CD14-positive monocyte (primary cell): ENCODE data around the gene TSEN15. TPM values are rescaled to one million over a fixed set of nuclear protein-coding genes. Genes with fewer than 3 reads are reported as not detected.

Source experiments
- DNase-seq, 3 donors: peaks; one replicate each; pipeline ENCODE4 v3.0.0-alpha.2; 2011 to 2022
- H2AFZ ChIP-seq: 2 replicates; pipeline ENCODE4 v1.6.0; 2012; ENCODE audit warnings: mild to moderate bottlenecking, low read depth, low read length, inconsistent platforms; ENCODE audit not compliant: insufficient read depth, poor library complexity, severe bottlenecking
- H3K27ac ChIP-seq, 2 donors: 1 replicate in 1 of 2; 2 replicates in 1 of 2; pipeline ENCODE4 v1.5.1; 2012 to 2013; ENCODE audit warnings: low read length in 2 of 2, control low read depth in 1 of 2, inconsistent platforms in 1 of 2, low read depth in 1 of 2, mild to moderate bottlenecking in 1 of 2
- H3K27me3 ChIP-seq, 2 donors: one replicate each; pipeline versions ENCODE4 v1.6.0 to v1.6.1; 2011 to 2013; ENCODE audit warnings: low read length in 2 of 2; ENCODE audit not compliant: control insufficient read depth in 2 of 2, insufficient read depth in 2 of 2
- H3K36me3 ChIP-seq, 2 donors: replicated peaks in 1 of 2; 1 replicate in 1 of 2; 2 replicates in 1 of 2; pipeline versions ENCODE4 v1.5.1 to v1.6.1; 2012 to 2013; ENCODE audit warnings: low read length in 2 of 2, control low read depth in 1 of 2, inconsistent platforms in 1 of 2, mild to moderate bottlenecking in 1 of 2; ENCODE audit not compliant: insufficient read depth in 2 of 2, control insufficient read depth in 1 of 2
- H3K4me1 ChIP-seq, 2 donors: 1 replicate in 1 of 2; 2 replicates in 1 of 2; pipeline versions ENCODE4 v1.5.1 to v1.6.1; 2012 to 2013; ENCODE audit warnings: low read length in 2 of 2, control low read depth in 1 of 2, inconsistent platforms in 1 of 2, mild to moderate bottlenecking in 1 of 2, moderate library complexity in 1 of 2; ENCODE audit not compliant: insufficient read depth in 2 of 2, control insufficient read depth in 1 of 2
- H3K4me2 ChIP-seq: replicated peaks from 2 replicates; pipeline ENCODE3; 2012; ENCODE audit warnings: low read length, moderate library complexity, mild to moderate bottlenecking; ENCODE audit not compliant: poor library complexity, severe bottlenecking; ENCODE audit errors: extremely low read depth
- H3K4me3 ChIP-seq, 3 experiments: fragments of 200-600 bp in 1 of 3; sonication (generic) in 1 of 3; replicated peaks in 1 of 3; 1 replicate in 2 of 3; 2 replicates in 1 of 3; pipeline ENCODE4 v1.5.1; 2011 to 2013; ENCODE audit warnings: low read length in 3 of 3, mild to moderate bottlenecking in 3 of 3, control low read depth in 2 of 3, low read depth in 2 of 3, inconsistent platforms in 1 of 3, moderate library complexity in 1 of 3
- H3K79me2 ChIP-seq: 2 replicates; pipeline ENCODE4 v1.6.0; 2012; ENCODE audit warnings: mild to moderate bottlenecking, control low read depth, inconsistent platforms, low read length, moderate library complexity; ENCODE audit not compliant: insufficient read depth
- H3K9ac ChIP-seq: 2 replicates; pipeline ENCODE4 v1.6.0; 2017; ENCODE audit warnings: low read length, mild to moderate bottlenecking; ENCODE audit not compliant: insufficient read depth, poor library complexity, severe bottlenecking
- H3K9me3 ChIP-seq, 2 donors: replicated peaks in 1 of 2; 1 replicate in 1 of 2; 2 replicates in 1 of 2; pipeline versions ENCODE4 v1.5.1 to v1.6.1; 2012 to 2013; ENCODE audit warnings: low read length in 2 of 2, control low read depth in 1 of 2; ENCODE audit not compliant: control insufficient read depth in 1 of 2, insufficient read depth in 1 of 2
- H4K20me1 ChIP-seq: 2 replicates; pipeline ENCODE4 v1.6.0; 2012; ENCODE audit warnings: mild to moderate bottlenecking, low read length, control low read depth, moderate library complexity; ENCODE audit not compliant: insufficient read depth
- H3K27ac Mint-ChIP-seq, 7 donors: one replicate each; pipeline ENCODE4 v1.8.0; 2020; ENCODE audit warnings: mild to moderate bottlenecking in 7 of 7, mixed read lengths in 7 of 7, moderate library complexity in 6 of 7, inconsistent platforms in 2 of 7
- H3K27me3 Mint-ChIP-seq, 3 donors: one replicate each; pipeline ENCODE4 v1.8.0; 2021 to 2022; ENCODE audit warnings: low read depth in 3 of 3, mild to moderate bottlenecking in 3 of 3, mixed read lengths in 3 of 3, moderate library complexity in 3 of 3, inconsistent platforms in 1 of 3
- H3K36me3 Mint-ChIP-seq, 2 donors: one replicate each; pipeline ENCODE4 v1.8.0; 2020; ENCODE audit warnings: mixed read lengths in 2 of 2, inconsistent platforms in 1 of 2, mild to moderate bottlenecking in 1 of 2
- H3K4me1 Mint-ChIP-seq: one replicate; pipeline ENCODE4 v1.8.0; 2020; ENCODE audit warnings: mild to moderate bottlenecking, mixed read lengths
- H3K4me3 Mint-ChIP-seq, 2 donors: one replicate each; pipeline ENCODE4 v1.8.0; 2020; ENCODE audit warnings: mild to moderate bottlenecking in 2 of 2, mixed read lengths in 2 of 2, moderate library complexity in 1 of 2
- H3K9me3 Mint-ChIP-seq, 7 donors: one replicate each; pipeline ENCODE4 v1.8.0; 2020 to 2022; ENCODE audit warnings: mixed read lengths in 7 of 7, mild to moderate bottlenecking in 6 of 7, moderate library complexity in 6 of 7, inconsistent platforms in 2 of 7
- WGBS: methylation state at CpG from one replicate; pipeline ENCODE4 v1.1.5; 2013; ENCODE audit warnings: missing lambda C conversion rate; ENCODE audit not compliant: insufficient coverage; 5-methylcytosine and 5-hydroxymethylcytosine counted together
- intact Hi-C, 2 donors: fragments of 100-400 bp; cut with micrococcal nuclease; formaldehyde crosslinking; loops; one replicate each; pipeline versions ENCODE4 v1.15.0 to v1.15.1; 2023
- polyA plus RNA-seq, 3 donors: library from polyadenylated mRNA; depleted of rRNA in 1 of 3; unstranded in 2 of 3; stranded (reverse) in 1 of 3; fragments of 300-500 nt in 2 of 3; fragments of >200 nt in 1 of 3; fragmentation: Illumina TruSeq in 2 of 3; gene quantifications; 1 replicate in 2 of 3; 2 replicates in 1 of 3; pipeline ENCODE4 v1.2.3, GENCODE V29; 2012 to 2021
- TF ChIP-seq, protein P1 (sequence below): fragments of 200-600 bp; IDR thresholded peaks from one replicate; pipeline ENCODE4 v1.8.0; 2022; ENCODE audit warnings: antibody characterized with exemption, mild to moderate bottlenecking

The TSEN15 gene
- polyA plus RNA-seq, 3 donors: 11.8 to 29.4 (median 23.4) TPM

DNA sequence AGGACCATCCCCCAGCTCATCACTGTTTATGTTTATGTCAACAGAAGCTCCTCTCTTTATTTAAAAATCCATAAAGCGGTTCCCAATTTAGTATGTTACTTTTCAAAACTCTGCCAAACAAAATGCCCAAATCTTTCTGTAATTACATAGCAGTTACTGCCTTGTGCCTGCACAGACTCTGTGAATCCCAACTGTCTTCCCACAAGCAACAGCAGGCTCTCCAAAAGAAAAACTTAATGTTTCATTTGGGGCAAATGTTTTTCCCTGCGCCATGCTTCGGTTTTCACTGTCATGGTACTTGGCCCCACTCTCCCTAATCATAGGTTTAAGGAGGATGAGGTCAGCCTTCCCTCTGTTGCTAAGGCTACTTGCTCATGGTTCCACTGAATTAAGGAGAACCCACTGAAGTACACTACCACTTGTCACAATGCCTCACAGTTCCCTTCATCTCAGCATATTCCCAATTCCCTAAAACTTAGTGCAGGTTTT, 18.6 kb upstream of the TSEN15 start:
- H3K27ac Mint-ChIP-seq: no peak overlapping the region
- Histone ChIP-seq H3K27ac (no peak overlapping the region), H3K4me2 (no peak overlapping the region), H3K9me3 (peaks cover 0 to 7% of the 10 kb centered on the region in 2 donors), H4K20me1 (no peaks in the 10 kb centered on the region), H3K79me2 (no peaks in the 10 kb centered on the region), H3K4me3 (no peak overlapping the region), H3K27me3 (peaks cover 21 to 23% of the 10 kb centered on the region in 2 donors), H3K9ac (no peak overlapping the region), H2AFZ (no peak overlapping the region), H3K36me3 (no peaks in the 10 kb centered on the region), H3K4me1 (peaks cover 20% of the 10 kb centered on the region in 2 donors)
- intact Hi-C loops: no loop called here
- no peak overlapping the region for H3K4me3 Mint-ChIP-seq
- DNase-seq: no peak
- H3K27me3 Mint-ChIP-seq: peaks cover 18 to 25% (median 25%) of the 10 kb centered on the region in 3 donors
- peaks cover 28% of the 10 kb centered on the region for H3K4me1 Mint-ChIP-seq
- H3K36me3 Mint-ChIP-seq: peaks cover 0 to under 1% of the 10 kb centered on the region in 2 donors
- WGBS: no CpG with 5 or more reads among the region's 3 CpGs
- TF ChIP-seq, protein P1, sequence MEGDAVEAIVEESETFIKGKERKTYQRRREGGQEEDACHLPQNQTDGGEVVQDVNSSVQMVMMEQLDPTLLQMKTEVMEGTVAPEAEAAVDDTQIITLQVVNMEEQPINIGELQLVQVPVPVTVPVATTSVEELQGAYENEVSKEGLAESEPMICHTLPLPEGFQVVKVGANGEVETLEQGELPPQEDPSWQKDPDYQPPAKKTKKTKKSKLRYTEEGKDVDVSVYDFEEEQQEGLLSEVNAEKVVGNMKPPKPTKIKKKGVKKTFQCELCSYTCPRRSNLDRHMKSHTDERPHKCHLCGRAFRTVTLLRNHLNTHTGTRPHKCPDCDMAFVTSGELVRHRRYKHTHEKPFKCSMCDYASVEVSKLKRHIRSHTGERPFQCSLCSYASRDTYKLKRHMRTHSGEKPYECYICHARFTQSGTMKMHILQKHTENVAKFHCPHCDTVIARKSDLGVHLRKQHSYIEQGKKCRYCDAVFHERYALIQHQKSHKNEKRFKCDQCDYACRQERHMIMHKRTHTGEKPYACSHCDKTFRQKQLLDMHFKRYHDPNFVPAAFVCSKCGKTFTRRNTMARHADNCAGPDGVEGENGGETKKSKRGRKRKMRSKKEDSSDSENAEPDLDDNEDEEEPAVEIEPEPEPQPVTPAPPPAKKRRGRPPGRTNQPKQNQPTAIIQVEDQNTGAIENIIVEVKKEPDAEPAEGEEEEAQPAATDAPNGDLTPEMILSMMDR: no peak
- H3K9me3 Mint-ChIP-seq: peaks cover 0 to 4% (median 0%) of the 10 kb centered on the region in 7 donors

DNA sequence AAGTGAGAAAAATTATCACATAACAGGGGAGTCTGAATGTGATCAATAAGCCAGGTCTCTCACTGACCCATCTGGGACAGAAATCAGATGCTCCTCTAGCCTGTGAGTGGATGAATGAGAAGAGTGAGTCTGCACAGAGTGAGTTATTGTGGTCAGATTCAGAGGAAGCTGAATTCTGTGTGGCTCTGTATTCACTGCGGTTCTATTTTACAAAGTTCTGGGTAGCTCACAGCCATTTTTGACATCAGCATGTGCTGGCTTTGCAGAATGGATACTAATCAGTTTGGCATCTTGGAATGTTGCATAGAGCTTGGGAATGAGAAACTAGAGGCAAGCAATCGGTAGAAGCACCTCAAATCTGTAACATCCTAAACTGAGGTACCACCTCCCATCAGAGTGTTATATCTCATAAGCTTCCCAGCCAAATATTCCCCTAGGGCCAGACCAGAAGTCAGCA, 17.8 kb upstream of the TSEN15 start:
- H2AFZ ChIP-seq: no peak overlapping the region
- no peak overlapping the region for H3K4me2 ChIP-seq
- H3K36me3 Mint-ChIP-seq: peaks cover 0 to 3% of the 10 kb centered on the region in 2 donors
- TF ChIP-seq, protein P1: no peak
- H3K9me3 ChIP-seq: peaks cover 0 to 7% of the 10 kb centered on the region in 2 donors
- no peak overlapping the region for H3K4me3 Mint-ChIP-seq
- H3K9me3 Mint-ChIP-seq: peaks cover 0 to 4% (median 0%) of the 10 kb centered on the region in 7 donors
- no peak overlapping the region for H3K9ac ChIP-seq
- no peaks in the 10 kb centered on the region for H4K20me1 ChIP-seq
- intact Hi-C loops: no loop called here
- H3K27ac Mint-ChIP-seq: no peak overlapping the region
- no peak overlapping the region for H3K27ac ChIP-seq
- H3K27me3 ChIP-seq: peaks cover 22 to 27% of the 10 kb centered on the region in 2 donors
- peaks cover 20% of the 10 kb centered on the region in 2 donors for H3K4me1 ChIP-seq
- no peaks in the 10 kb centered on the region for H3K36me3 ChIP-seq
- no peak overlapping the region for H3K4me3 ChIP-seq
- 63% methylated on average over 1 of the region's 2 CpGs for WGBS
- no peaks in the 10 kb centered on the region for H3K79me2 ChIP-seq
- DNase-seq: no peak
- H3K27me3 Mint-ChIP-seq: peaks cover 20 to 28% (median 25%) of the 10 kb centered on the region in 3 donors
- peaks cover 30% of the 10 kb centered on the region for H3K4me1 Mint-ChIP-seq
